H9 (cell line): ENCODE measurements around the gene VSTM4. TPM values are rescaled to one million over a fixed set of nuclear protein-coding genes. Genes with fewer than 3 reads are reported as not detected.

ENCODE experiments used
- DNase-seq: peaks from one replicate; pipeline ENCODE4 v3.0.0-alpha.2; 2017
- H2AFZ ChIP-seq: one replicate; pipeline ENCODE4 v1.6.1; 2013; ENCODE audit warnings: mild to moderate bottlenecking, low read length, control low read depth, moderate library complexity
- H2AK5ac ChIP-seq: 2 replicates; pipeline ENCODE4 v1.6.1; 2013; ENCODE audit warnings: low read length, control low read depth, mixed read lengths; ENCODE audit not compliant: insufficient read length
- H2BK120ac ChIP-seq: one replicate; pipeline ENCODE4 v1.6.1; 2013; ENCODE audit warnings: low read depth, mild to moderate bottlenecking, low read length, control low read depth, inconsistent platforms; ENCODE audit not compliant: poor library complexity, severe bottlenecking
- H2BK12ac ChIP-seq: 2 replicates; pipeline ENCODE4 v1.6.1; 2013; ENCODE audit warnings: low read length, control low read depth, mixed read lengths, low read depth; ENCODE audit not compliant: insufficient read length
- H2BK15ac ChIP-seq: 2 replicates; pipeline ENCODE4 v1.6.1; 2013; ENCODE audit warnings: low read depth, low read length, control low read depth
- H2BK20ac ChIP-seq: one replicate; pipeline ENCODE4 v1.6.1; 2013; ENCODE audit warnings: low read depth, mild to moderate bottlenecking, low read length, control low read depth, inconsistent platforms; ENCODE audit not compliant: poor library complexity, severe bottlenecking
- H2BK5ac ChIP-seq: 2 replicates; pipeline ENCODE4 v1.6.1; 2013; ENCODE audit warnings: low read length, control low read depth, mixed read lengths; ENCODE audit not compliant: insufficient read length
- H3K14ac ChIP-seq: 2 replicates; pipeline ENCODE4 v1.6.1; 2013; ENCODE audit warnings: low read length, control low read depth; ENCODE audit not compliant: insufficient read depth
- H3K18ac ChIP-seq: 2 replicates; pipeline ENCODE4 v1.6.1; 2013; ENCODE audit warnings: low read depth, mild to moderate bottlenecking, mixed read lengths, low read length, control low read depth; ENCODE audit not compliant: insufficient read length
- H3K23ac ChIP-seq: 2 replicates; pipeline ENCODE4 v1.6.1; 2013; ENCODE audit warnings: low read length, control low read depth, mixed read lengths, low read depth; ENCODE audit not compliant: insufficient read length
- H3K23me2 ChIP-seq: 2 replicates; pipeline ENCODE4 v1.6.1; 2013; ENCODE audit warnings: low read depth, mild to moderate bottlenecking, mixed read lengths, low read length, control low read depth; ENCODE audit not compliant: insufficient read length, poor library complexity, severe bottlenecking
- H3K27ac ChIP-seq: 2 replicates; pipeline ENCODE4 v1.5.1; 2013; ENCODE audit warnings: low read length, control low read depth, mixed read lengths, low read depth; ENCODE audit not compliant: insufficient read length
- H3K27me3 ChIP-seq: 2 replicates; pipeline ENCODE4 v1.6.1; 2013; ENCODE audit warnings: low read length, control low read depth, inconsistent platforms; ENCODE audit not compliant: insufficient read depth
- H3K4ac ChIP-seq: 2 replicates; pipeline ENCODE4 v1.6.1; 2013; ENCODE audit warnings: low read depth, mild to moderate bottlenecking, control low read depth, inconsistent platforms, low read length, moderate library complexity
- H3K4me1 ChIP-seq: 2 replicates; pipeline ENCODE4 v1.6.1; 2013; ENCODE audit warnings: low read length, control low read depth, inconsistent platforms; ENCODE audit not compliant: insufficient read depth
- H3K4me2 ChIP-seq: 2 replicates; pipeline ENCODE4 v1.6.1; 2013; ENCODE audit warnings: low read length, control low read depth, mixed read lengths; ENCODE audit not compliant: insufficient read length, insufficient read depth
- H3K56ac ChIP-seq: 2 replicates; pipeline ENCODE4 v1.6.1; 2013; ENCODE audit warnings: low read depth, mild to moderate bottlenecking, mixed read lengths, low read length, control low read depth; ENCODE audit not compliant: insufficient read length
- H3K79me1 ChIP-seq: 2 replicates; pipeline ENCODE4 v1.6.1; 2013; ENCODE audit warnings: low read depth, mild to moderate bottlenecking, moderate library complexity, low read length, control low read depth, inconsistent platforms; ENCODE audit not compliant: insufficient read depth, poor library complexity, severe bottlenecking
- H3K79me2 ChIP-seq: 2 replicates; pipeline ENCODE4 v1.6.1; 2013; ENCODE audit warnings: low read length, control low read depth, inconsistent platforms; ENCODE audit not compliant: insufficient read depth
- H3K9ac ChIP-seq: 2 replicates; pipeline ENCODE4 v1.6.1; 2013; ENCODE audit warnings: low read length, control low read depth, mixed read lengths; ENCODE audit not compliant: insufficient read length; ENCODE audit errors: extremely low read depth
- H3K9me3 ChIP-seq: one replicate; pipeline ENCODE4 v1.6.1; 2013; ENCODE audit warnings: low read depth, low read length, inconsistent platforms; ENCODE audit not compliant: control insufficient read depth
- H3T11ph ChIP-seq: one replicate; pipeline ENCODE4 v1.6.1; 2013; ENCODE audit warnings: mild to moderate bottlenecking, low read length, control low read depth, inconsistent platforms
- H4K20me1 ChIP-seq: one replicate; pipeline ENCODE4 v1.6.1; 2013; ENCODE audit not compliant: control insufficient read depth, insufficient read length, insufficient read depth
- H4K5ac ChIP-seq: 2 replicates; pipeline ENCODE4 v1.6.1; 2013; ENCODE audit warnings: low read depth, mild to moderate bottlenecking, mixed read lengths, low read length, control low read depth; ENCODE audit not compliant: insufficient read length
- H4K8ac ChIP-seq: replicated peaks from 2 replicates; pipeline ENCODE4 v1.6.1; 2013; ENCODE audit warnings: low read length, control low read depth, mixed read lengths, low read depth; ENCODE audit not compliant: insufficient read length
- H4K91ac ChIP-seq: 2 replicates; pipeline ENCODE4 v1.6.1; 2013; ENCODE audit warnings: low read depth, mild to moderate bottlenecking, moderate library complexity, mixed read lengths, low read length, control low read depth; ENCODE audit not compliant: insufficient read length
- H3K27ac Mint-ChIP-seq, 3 experiments: 2 replicates in 2 of 3; 3 replicates in 1 of 3; pipeline ENCODE4 v1.8.0; 2020 to 2021; ENCODE audit warnings: mixed read lengths in 3 of 3, mild to moderate bottlenecking in 1 of 3, moderate library complexity in 1 of 3
- H3K27me3 Mint-ChIP-seq: 2 replicates; pipeline ENCODE4 v1.8.0; 2021; ENCODE audit warnings: low read depth, mild to moderate bottlenecking, moderate library complexity, mixed read lengths
- H3K36me3 Mint-ChIP-seq, 3 experiments: 2 replicates in 2 of 3; 3 replicates in 1 of 3; pipeline ENCODE4 v1.8.0; 2020 to 2021; ENCODE audit warnings: low read depth in 3 of 3, mixed read lengths in 3 of 3; ENCODE audit not compliant: insufficient read depth in 1 of 3
- H3K4me1 Mint-ChIP-seq, 2 experiments: 2 replicates each; pipeline ENCODE4 v1.8.0; 2020; ENCODE audit warnings: mixed read lengths in 2 of 2
- H3K4me3 Mint-ChIP-seq, 2 experiments: 2 replicates in 1 of 2; 3 replicates in 1 of 2; pipeline ENCODE4 v1.8.0; 2020 to 2021; ENCODE audit warnings: mild to moderate bottlenecking in 2 of 2, mixed read lengths in 2 of 2, moderate library complexity in 1 of 2
- H3K9me3 Mint-ChIP-seq, 2 experiments: 2 replicates in 1 of 2; 3 replicates in 1 of 2; pipeline ENCODE4 v1.8.0; 2020; ENCODE audit warnings: mild to moderate bottlenecking in 2 of 2, mixed read lengths in 2 of 2, moderate library complexity in 1 of 2
- WGBS: extraction: QIAGEN DNeasy Blood & Tissue Kit; methylation state at CpG from one replicate; pipeline ENCODE4 v1.1.7; 2013; ENCODE audit warnings: missing lambda C conversion rate, low lambda C conversion rate, mixed read lengths; ENCODE audit not compliant: insufficient read length; ENCODE audit errors: extremely low coverage; 5-methylcytosine and 5-hydroxymethylcytosine counted together
- total RNA-seq: library from RNA; stranded (reverse); gene quantifications from 2 replicates; pipeline ENCODE4 v1.2.1, GENCODE V29; 2021
- TF ChIP-seq, protein P1 (sequence below): fragments of 200-600 bp; sonication (generic); conservative IDR thresholded peaks from 3 replicates; pipeline ENCODE4 v1.8.0; 2021; ENCODE audit warnings: antibody characterized with exemption, mild to moderate bottlenecking

VSTM4 gene
- total RNA-seq, 1 experiment from 2014 or later = 0.44 TPM

DNA sequence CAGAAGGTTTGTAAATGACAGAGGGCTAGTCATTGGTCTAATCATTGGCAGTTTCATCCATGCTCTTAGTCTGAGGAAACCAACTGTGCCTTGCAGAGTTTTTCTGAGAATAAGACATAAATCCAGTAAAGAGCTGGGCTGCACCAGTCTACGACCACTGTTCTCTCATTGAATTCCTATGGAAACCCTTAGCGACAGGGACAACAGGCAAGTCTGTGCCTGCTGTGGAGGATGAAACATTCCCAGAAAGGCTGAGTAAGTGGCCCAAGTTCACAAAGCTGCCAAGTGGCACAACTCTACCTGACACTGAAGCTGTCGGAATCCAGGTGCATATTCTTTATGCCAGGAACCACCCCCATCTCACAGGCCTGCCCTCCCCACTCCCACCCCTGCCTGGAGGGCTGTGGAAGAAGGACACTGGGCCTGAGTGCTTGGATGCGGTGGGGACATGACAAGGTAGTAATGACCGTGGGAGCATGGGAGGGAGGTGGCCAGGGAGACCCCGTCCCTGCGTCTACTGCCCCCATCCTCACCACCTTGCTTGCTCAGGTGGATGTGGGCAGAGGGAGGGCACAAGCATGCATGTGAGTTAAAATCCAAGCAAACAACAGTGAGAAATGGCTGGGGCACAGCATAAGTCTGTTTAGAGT, 58.0 kb downstream of the VSTM4 start:
- Histone ChIP-seq H3K4me1 (no peaks in the 10 kb centered on the region), H2BK12ac (no peak overlapping the region), H3K23me2 (no peaks in the 10 kb centered on the region), H4K91ac (no peak overlapping the region), H2BK20ac (no peak overlapping the region), H3T11ph (no peak overlapping the region), H4K8ac (no peak overlapping the region), H4K5ac (no peak overlapping the region), H3K23ac (no peak overlapping the region), H2BK15ac (no peak overlapping the region), H2AK5ac (no peak overlapping the region), H2BK120ac (no peak overlapping the region), H4K20me1 (no peaks in the 10 kb centered on the region), H3K79me1 (no peaks in the 10 kb centered on the region), H3K27ac (no peak overlapping the region), H3K4ac (no peak overlapping the region), H3K4me2 (no peak overlapping the region), H3K79me2 (no peaks in the 10 kb centered on the region), H3K9me3 (no peaks in the 10 kb centered on the region), H3K9ac (no peak overlapping the region), H3K14ac (0 out of 2 replicates have a peak overlapping the region, but pooled peaks have one; percentile 45), H3K18ac (no peak overlapping the region), H2BK5ac (no peak overlapping the region), H3K27me3 (no peaks in the 10 kb centered on the region), H3K56ac (no peak overlapping the region), H2AFZ (no peak overlapping the region)
- no CpG with 5 or more reads among the region's 7 CpGs for WGBS
- peaks cover under 1 to 9% (median 2%) of the 10 kb centered on the region in 3 experiments; a peak in 3 of 7 replicates for H3K36me3 Mint-ChIP-seq
- H3K27me3 Mint-ChIP-seq = peaks cover under 1% of the 10 kb centered on the region
- no peaks in the 10 kb centered on the region for H3K4me1 Mint-ChIP-seq
- H3K4me3 Mint-ChIP-seq = no peak overlapping the region
- peak overlapping the region in 1 of 3 experiments; percentile 80; a peak in 1 of 7 replicates for H3K27ac Mint-ChIP-seq
- TF ChIP-seq, protein P1, sequence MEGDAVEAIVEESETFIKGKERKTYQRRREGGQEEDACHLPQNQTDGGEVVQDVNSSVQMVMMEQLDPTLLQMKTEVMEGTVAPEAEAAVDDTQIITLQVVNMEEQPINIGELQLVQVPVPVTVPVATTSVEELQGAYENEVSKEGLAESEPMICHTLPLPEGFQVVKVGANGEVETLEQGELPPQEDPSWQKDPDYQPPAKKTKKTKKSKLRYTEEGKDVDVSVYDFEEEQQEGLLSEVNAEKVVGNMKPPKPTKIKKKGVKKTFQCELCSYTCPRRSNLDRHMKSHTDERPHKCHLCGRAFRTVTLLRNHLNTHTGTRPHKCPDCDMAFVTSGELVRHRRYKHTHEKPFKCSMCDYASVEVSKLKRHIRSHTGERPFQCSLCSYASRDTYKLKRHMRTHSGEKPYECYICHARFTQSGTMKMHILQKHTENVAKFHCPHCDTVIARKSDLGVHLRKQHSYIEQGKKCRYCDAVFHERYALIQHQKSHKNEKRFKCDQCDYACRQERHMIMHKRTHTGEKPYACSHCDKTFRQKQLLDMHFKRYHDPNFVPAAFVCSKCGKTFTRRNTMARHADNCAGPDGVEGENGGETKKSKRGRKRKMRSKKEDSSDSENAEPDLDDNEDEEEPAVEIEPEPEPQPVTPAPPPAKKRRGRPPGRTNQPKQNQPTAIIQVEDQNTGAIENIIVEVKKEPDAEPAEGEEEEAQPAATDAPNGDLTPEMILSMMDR = no peak
- no peak for DNase-seq
- H3K9me3 Mint-ChIP-seq = peaks cover 6 to 23% of the 10 kb centered on the region in 2 experiments; a peak in 4 of 5 replicates
